Activated naive CD4-positive, alpha-beta T cell treated with anti-CD3 and anti-CD28 coated beads for 36 hours (primary cell): ENCODE measurements around the gene MDN1. TPM values are rescaled to one million over a fixed set of nuclear protein-coding genes. Genes with fewer than 3 reads are reported as not detected.
"Not testable (repeated sequence)": the region's sequence is repeated elsewhere in the genome, so short reads cannot be mapped to it uniquely, and the experiment has no call there.

ENCODE experiments used
- CTCF ChIA-PET: fragments of 350-600 bp; sonication (Branson Sonifier 250); formaldehyde crosslinking; loops from one replicate; lab custom pipeline; 2021; ENCODE audit warnings: antibody characterized with exemption; lab: Charles Lee
- DNase-seq: peaks from one replicate; pipeline ENCODE4 v3.0.0-alpha.2; 2020
- H3K27ac Mint-ChIP-seq: one replicate; pipeline ENCODE4 v1.8.0; 2021; ENCODE audit warnings: mild to moderate bottlenecking, mixed read lengths
- H3K27me3 Mint-ChIP-seq: one replicate; pipeline ENCODE4 v1.8.0; 2021; ENCODE audit warnings: low read depth, mixed read lengths
- H3K36me3 Mint-ChIP-seq: one replicate; pipeline ENCODE4 v1.8.0; 2021; ENCODE audit warnings: low read depth, mixed read lengths
- H3K4me1 Mint-ChIP-seq: one replicate; pipeline ENCODE4 v1.8.0; 2021; ENCODE audit warnings: low read depth, mixed read lengths
- H3K4me3 Mint-ChIP-seq: one replicate; pipeline ENCODE4 v1.8.0; 2021; ENCODE audit warnings: mild to moderate bottlenecking, moderate library complexity, mixed read lengths
- H3K9me3 Mint-ChIP-seq: one replicate; pipeline ENCODE4 v1.8.0; 2021; ENCODE audit warnings: mixed read lengths
- intact Hi-C: fragments of 100-400 bp; cut with micrococcal nuclease; formaldehyde crosslinking; loops from one replicate; pipeline ENCODE4 v1.15.1; 2023
- total RNA-seq, 2 experiments: library from RNA; stranded (reverse); gene quantifications; one replicate each; pipeline ENCODE4 v1.2.3, GENCODE V29; 2021

MDN1 gene
- total RNA-seq, 2 experiments from 2014 or later, result 42.1 to 52.1 TPM

- H3K4me1 Mint-ChIP-seq, result no peaks in the 10 kb centered on the region
- no peak for DNase-seq
- H3K4me3 Mint-ChIP-seq, result no peak overlapping the region
- H3K27ac Mint-ChIP-seq, result no peak overlapping the region
- H3K27me3 Mint-ChIP-seq, result no peaks in the 10 kb centered on the region
- no peaks in the 10 kb centered on the region for H3K9me3 Mint-ChIP-seq
- intact Hi-C loops, result no loop called here
- peaks cover 67% of the 10 kb centered on the region for H3K36me3 Mint-ChIP-seq
- CTCF ChIA-PET, result interaction anchor here (1.0 kb wide), 1 partner anchor 9 kb away, joined by 3 read pairs; no protein-coding TSS in a partner anchor
These were observed 34.8 kb downstream of the MDN1 start for GRCh38 chr6:89784838-89785237.

- intact Hi-C loops, DNase-seq, H3K4me3 Mint-ChIP-seq, CTCF ChIA-PET, H3K27ac Mint-ChIP-seq, H3K9me3 Mint-ChIP-seq, H3K4me1 Mint-ChIP-seq, H3K27me3 Mint-ChIP-seq: not testable (repeated sequence)
- H3K36me3 Mint-ChIP-seq, result peaks cover 62% of the 10 kb centered on the region
These were observed 36.3 kb downstream of the MDN1 start for GRCh38 chr6:89783293-89783692.

GRCh38 chr6:89782222-89782621, 37.4 kb downstream of the MDN1 start:
- H3K4me1 Mint-ChIP-seq, result no peaks in the 10 kb centered on the region
- CTCF ChIA-PET, result no interaction called here
- H3K4me3 Mint-ChIP-seq, result no peak overlapping the region

DNA sequence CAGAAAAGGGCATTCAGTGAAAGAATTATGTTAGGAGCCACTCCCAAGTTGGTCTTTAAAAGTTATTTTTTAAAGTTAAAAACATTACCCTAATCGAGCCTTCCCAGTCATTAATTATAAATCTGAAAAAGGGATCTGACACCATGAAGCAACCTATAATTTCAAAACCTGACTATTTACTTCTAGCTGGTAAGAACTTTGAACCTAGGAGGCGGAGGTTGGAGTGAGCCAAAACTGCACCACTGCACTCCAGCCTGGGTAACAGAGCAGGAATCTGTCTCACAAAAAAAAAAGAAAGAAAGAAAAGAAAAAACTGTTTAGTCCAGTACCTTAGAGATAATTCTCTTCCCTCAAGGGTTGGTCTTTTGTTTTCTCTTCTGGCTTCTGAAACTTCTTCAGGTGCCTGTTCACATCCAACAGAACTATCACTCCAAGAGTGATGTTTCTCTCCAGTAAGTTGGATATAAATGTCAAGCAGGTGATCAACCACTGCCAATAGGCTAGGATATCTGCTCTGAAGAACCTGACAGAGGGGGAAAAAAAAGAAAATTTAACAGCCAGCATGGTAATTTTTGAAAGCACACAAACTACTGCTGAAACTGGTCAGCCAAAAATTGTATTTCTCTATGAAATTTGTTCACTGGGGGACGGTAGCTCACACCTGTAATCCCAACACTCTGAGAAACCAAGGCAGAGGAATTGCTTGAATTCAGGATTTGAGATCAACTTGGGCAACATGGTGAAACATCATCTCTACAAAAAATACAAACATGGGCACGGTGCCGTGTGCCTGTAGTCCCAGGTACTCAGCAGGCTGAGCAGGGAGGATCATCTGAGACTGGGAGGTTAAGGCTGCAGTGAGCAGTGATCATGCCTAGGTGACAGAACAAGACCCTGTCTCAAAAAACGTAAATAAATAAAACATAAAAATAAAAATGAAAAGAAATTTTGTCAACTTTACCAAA, 38.2 kb downstream of the MDN1 start:
- CTCF ChIA-PET, result no interaction called here
- H3K27me3 Mint-ChIP-seq, result no peaks in the 10 kb centered on the region
- H3K4me1 Mint-ChIP-seq, result no peaks in the 10 kb centered on the region
- intact Hi-C loops, result no loop called here
- no peak overlapping the region for H3K27ac Mint-ChIP-seq
- DNase-seq, result no peak
- H3K36me3 Mint-ChIP-seq, result peaks cover 53% of the 10 kb centered on the region
- H3K4me3 Mint-ChIP-seq, result no peak overlapping the region
- H3K9me3 Mint-ChIP-seq, result no peaks in the 10 kb centered on the region

More at GRCh38 chr6:89782222-89782621, 37.4 kb downstream of the MDN1 start:
- no peaks in the 10 kb centered on the region for H3K27me3 Mint-ChIP-seq
- peaks cover 56% of the 10 kb centered on the region for H3K36me3 Mint-ChIP-seq
- no peak for DNase-seq
- intact Hi-C loops, result no loop called here
- no peak overlapping the region for H3K27ac Mint-ChIP-seq
- no peaks in the 10 kb centered on the region for H3K9me3 Mint-ChIP-seq

- Mint-ChIP-seq H3K4me3 (no peak overlapping the region), H3K27me3 (no peaks in the 10 kb centered on the region), H3K4me1 (no peaks in the 10 kb centered on the region), H3K36me3 (peaks cover 33% of the 10 kb centered on the region), H3K9me3 (no peaks in the 10 kb centered on the region), H3K27ac (no peak overlapping the region)
- no peak for DNase-seq
- intact Hi-C loops, result no loop called here
- CTCF ChIA-PET, result no interaction called here
These were observed 42.1 kb downstream of the MDN1 start for GRCh38 chr6:89777455-89777854.

DNA sequence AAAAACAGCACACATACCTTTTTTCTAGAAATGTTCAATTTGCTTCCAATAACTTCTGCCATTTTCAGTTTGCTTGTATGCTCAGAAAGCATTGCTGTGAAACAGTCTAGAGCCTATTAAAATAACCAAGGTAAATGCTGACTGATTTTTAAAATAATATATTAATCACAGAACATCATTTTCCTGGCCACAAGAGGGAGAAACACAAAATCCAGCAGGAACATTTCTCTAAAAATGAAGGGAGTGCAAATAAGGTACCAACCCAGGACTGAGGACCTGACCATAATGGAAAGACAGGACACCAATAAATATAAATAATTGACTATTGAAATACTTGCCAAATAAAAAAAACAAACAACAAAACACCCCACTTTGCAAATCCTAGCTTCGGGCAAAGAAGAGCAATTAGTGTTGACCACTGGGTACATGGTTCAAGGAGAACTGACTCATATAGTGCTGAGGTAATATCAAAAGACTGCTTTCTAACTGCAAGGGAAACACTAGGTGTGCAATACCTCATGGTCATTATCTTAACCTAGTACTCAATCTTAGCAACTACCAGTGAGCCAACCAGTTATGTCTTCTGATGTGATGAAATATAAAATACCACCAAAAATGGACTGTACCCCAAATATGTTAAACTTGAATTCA, 42.9 kb downstream of the MDN1 start:
- intact Hi-C loops, result no loop called here
- DNase-seq, result no peak
- peaks cover 36% of the 10 kb centered on the region for H3K36me3 Mint-ChIP-seq
- no peak overlapping the region for H3K4me3 Mint-ChIP-seq
- CTCF ChIA-PET, result no interaction called here
- H3K27me3 Mint-ChIP-seq, result no peaks in the 10 kb centered on the region
- no peak overlapping the region for H3K27ac Mint-ChIP-seq
- H3K9me3 Mint-ChIP-seq, result no peaks in the 10 kb centered on the region
- no peaks in the 10 kb centered on the region for H3K4me1 Mint-ChIP-seq

DNA sequence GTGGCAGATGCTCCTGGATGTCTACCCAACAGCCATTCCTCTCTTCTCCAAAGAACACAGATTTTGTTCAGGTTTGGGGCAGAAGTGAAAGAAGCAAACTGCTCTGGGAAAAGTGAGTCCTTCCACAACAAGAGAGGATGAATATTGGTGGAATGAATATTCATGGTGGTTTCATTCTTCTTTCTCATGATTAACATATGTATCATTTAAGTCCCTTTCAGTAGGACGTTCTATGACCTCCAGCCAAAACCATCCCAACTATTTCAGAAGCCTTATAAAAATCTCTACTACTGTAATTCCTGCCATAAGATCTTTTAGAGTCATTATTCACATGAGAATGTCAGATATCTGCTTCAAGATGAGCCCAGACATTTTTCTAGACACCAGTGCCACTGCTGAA, 44.4 kb downstream of the MDN1 start:
- intact Hi-C loops, result no loop called here
- H3K4me3 Mint-ChIP-seq, result no peak overlapping the region
- CTCF ChIA-PET, result no interaction called here
- no peaks in the 10 kb centered on the region for H3K9me3 Mint-ChIP-seq
- H3K27ac Mint-ChIP-seq, result no peak overlapping the region
- H3K4me1 Mint-ChIP-seq, result no peaks in the 10 kb centered on the region
- no peak for DNase-seq
- H3K27me3 Mint-ChIP-seq, result no peaks in the 10 kb centered on the region
- H3K36me3 Mint-ChIP-seq, result peaks cover 35% of the 10 kb centered on the region

DNA sequence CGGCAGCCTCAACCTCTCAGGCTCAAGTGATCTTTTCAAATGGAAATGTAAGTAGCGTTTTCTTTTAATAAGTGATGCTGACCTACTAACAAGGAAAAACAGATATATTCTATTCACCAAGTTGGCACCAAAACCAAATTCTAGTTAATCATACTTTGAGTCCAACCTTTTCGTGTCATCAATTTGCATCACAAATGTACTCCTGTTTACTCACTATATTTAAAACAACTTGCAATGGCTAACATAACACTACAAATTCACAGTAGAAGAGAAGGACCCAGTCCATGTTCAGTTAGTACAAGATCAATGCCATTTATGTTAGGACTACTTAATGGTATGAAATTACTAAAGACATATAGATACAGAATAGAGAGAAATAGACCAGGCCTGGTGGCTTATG, 50.0 kb downstream of the MDN1 start:
- H3K36me3 Mint-ChIP-seq, result peaks cover 34% of the 10 kb centered on the region
- CTCF ChIA-PET, result interaction anchor here (0.6 kb wide), 1 partner anchor 152 kb away, joined by 4 read pairs; no protein-coding TSS in a partner anchor
- DNase-seq, result no peak
- H3K9me3 Mint-ChIP-seq, result no peaks in the 10 kb centered on the region
- no peak overlapping the region for H3K27ac Mint-ChIP-seq
- intact Hi-C loops, result no loop called here
- H3K4me1 Mint-ChIP-seq, result no peaks in the 10 kb centered on the region
- no peak overlapping the region for H3K4me3 Mint-ChIP-seq
- no peaks in the 10 kb centered on the region for H3K27me3 Mint-ChIP-seq

DNA sequence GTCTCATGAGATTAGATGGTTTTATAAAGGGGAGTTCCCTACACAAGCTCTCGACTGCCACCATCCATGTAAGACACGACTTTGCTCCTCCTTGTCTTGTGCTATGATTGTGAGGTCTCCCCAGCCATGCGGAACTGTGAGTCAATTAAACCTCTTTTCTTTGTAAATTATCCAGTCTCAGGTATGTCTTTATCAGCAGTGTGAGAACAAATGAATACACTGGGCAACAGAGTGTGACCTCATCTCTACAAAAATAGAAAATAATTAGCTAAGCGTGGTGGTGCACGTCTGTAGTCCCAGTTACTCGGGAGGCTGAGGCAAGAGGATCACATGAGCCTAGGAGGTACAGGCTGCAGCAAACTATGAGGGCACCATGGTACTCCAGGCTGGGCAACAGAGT, 51.3 kb downstream of the MDN1 start:
- DNase-seq, result no peak
- no peak overlapping the region for H3K27ac Mint-ChIP-seq
- no peaks in the 10 kb centered on the region for H3K27me3 Mint-ChIP-seq
- H3K9me3 Mint-ChIP-seq, result no peaks in the 10 kb centered on the region
- intact Hi-C loops, result no loop called here
- H3K4me1 Mint-ChIP-seq, result no peaks in the 10 kb centered on the region
- no peak overlapping the region for H3K4me3 Mint-ChIP-seq
- CTCF ChIA-PET, result interaction anchor here (0.6 kb wide), 2 partner anchors 123 to 336 kb away, joined by 3 to 4 read pairs; no protein-coding TSS in a partner anchor
- H3K36me3 Mint-ChIP-seq, result peaks cover 32% of the 10 kb centered on the region

GRCh38 chr6:89763550-89763949, 56.0 kb downstream of the MDN1 start:
- no peaks in the 10 kb centered on the region for H3K9me3 Mint-ChIP-seq
- no peak overlapping the region for H3K4me3 Mint-ChIP-seq
- intact Hi-C loops, result no loop called here
- H3K36me3 Mint-ChIP-seq, result peaks cover 35% of the 10 kb centered on the region
- CTCF ChIA-PET, result interaction anchor here (0.7 kb wide), 1 partner anchor 8 kb away, joined by 3 read pairs; no protein-coding TSS in a partner anchor
- H3K27me3 Mint-ChIP-seq, result no peaks in the 10 kb centered on the region
- DNase-seq, result no peak
- H3K4me1 Mint-ChIP-seq, result no peaks in the 10 kb centered on the region
- H3K27ac Mint-ChIP-seq, result no peak overlapping the region

DNA sequence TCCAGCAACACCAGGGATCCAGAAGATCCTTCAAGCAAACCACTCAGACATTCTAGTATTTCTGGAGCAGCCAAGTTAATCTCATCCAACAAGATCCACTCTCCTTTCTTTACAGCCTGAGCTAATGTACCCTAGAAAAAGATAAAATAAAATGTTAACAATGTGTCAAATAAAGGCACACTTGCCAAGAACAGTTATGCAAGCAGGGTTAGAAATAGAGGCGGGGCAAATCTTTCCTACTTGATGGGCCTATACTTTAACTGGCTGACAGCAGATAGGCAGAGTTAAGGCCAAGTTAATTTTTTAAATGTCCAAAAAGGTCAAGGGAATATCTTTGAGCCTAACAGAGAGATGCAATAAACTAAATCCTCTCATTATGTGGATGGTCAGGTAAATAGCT, 60.8 kb downstream of the MDN1 start:
- intact Hi-C loops, result no loop called here
- no peaks in the 10 kb centered on the region for H3K9me3 Mint-ChIP-seq
- no peak for DNase-seq
- no peaks in the 10 kb centered on the region for H3K27me3 Mint-ChIP-seq
- CTCF ChIA-PET, result interaction anchor here (0.7 kb wide), 1 partner anchor 58 kb away, joined by 3 read pairs; no protein-coding TSS in a partner anchor
- H3K27ac Mint-ChIP-seq, result no peak overlapping the region
- H3K4me3 Mint-ChIP-seq, result no peak overlapping the region
- H3K36me3 Mint-ChIP-seq, result peaks cover 42% of the 10 kb centered on the region
- H3K4me1 Mint-ChIP-seq, result no peaks in the 10 kb centered on the region

- DNase-seq, result no peak
- H3K4me3 Mint-ChIP-seq, result no peak overlapping the region
- H3K27me3 Mint-ChIP-seq, result no peaks in the 10 kb centered on the region
- peaks cover 54% of the 10 kb centered on the region for H3K36me3 Mint-ChIP-seq
- no peaks in the 10 kb centered on the region for H3K9me3 Mint-ChIP-seq
- no peaks in the 10 kb centered on the region for H3K4me1 Mint-ChIP-seq
- H3K27ac Mint-ChIP-seq, result no peak overlapping the region
- CTCF ChIA-PET, result no interaction called here
- intact Hi-C loops, result no loop called here
These were observed 69.3 kb downstream of the MDN1 start for GRCh38 chr6:89750338-89750737.
